ENCODE data around the gene ABR.

GRCh38 chr17:1206026-1206777 lies 26.4 kb upstream of the ABR start:
- TF ChIP-seq, protein P1, sequence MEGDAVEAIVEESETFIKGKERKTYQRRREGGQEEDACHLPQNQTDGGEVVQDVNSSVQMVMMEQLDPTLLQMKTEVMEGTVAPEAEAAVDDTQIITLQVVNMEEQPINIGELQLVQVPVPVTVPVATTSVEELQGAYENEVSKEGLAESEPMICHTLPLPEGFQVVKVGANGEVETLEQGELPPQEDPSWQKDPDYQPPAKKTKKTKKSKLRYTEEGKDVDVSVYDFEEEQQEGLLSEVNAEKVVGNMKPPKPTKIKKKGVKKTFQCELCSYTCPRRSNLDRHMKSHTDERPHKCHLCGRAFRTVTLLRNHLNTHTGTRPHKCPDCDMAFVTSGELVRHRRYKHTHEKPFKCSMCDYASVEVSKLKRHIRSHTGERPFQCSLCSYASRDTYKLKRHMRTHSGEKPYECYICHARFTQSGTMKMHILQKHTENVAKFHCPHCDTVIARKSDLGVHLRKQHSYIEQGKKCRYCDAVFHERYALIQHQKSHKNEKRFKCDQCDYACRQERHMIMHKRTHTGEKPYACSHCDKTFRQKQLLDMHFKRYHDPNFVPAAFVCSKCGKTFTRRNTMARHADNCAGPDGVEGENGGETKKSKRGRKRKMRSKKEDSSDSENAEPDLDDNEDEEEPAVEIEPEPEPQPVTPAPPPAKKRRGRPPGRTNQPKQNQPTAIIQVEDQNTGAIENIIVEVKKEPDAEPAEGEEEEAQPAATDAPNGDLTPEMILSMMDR (IDR thresholded peaks at IDR 0.05; ENCODE audit: low read length): no peak
- TF ChIP-seq EZH2 (optimal IDR thresholded peaks at IDR 0.05; ENCODE audit: low read depth, low read length) (no peak), EZH2phosphoT487 (IDR thresholded peaks at IDR 0.05; ENCODE audit: low read length) (no peak)

Data from MM.1S (cell line).